ENCODE data around the gene PCSK4. TPM values are rescaled to one million over a fixed set of nuclear protein-coding genes. Genes with fewer than 3 reads are reported as not detected.

PCSK4 gene
- total and polyA plus RNA-seq, 2 donors (not counting 3 experiments of a cell fraction or from before 2014, with no cell fraction given) = 1.2 to 1.7 TPM

GRCh38 chr19:1437609-1438008 lies 52.5 kb downstream of the PCSK4 start:
- FAIRE-seq (no peak), DNase-seq (ENCODE audit: low read depth, low spot score) (no peak)
- ChIA-PET CTCF (interaction anchor here (0.6 to 1.6 kb wide), 4 partner anchors 23 to 417 kb away, joined by 3 to 7 read pairs (median 3); no protein-coding TSS in a partner anchor), POLR2A (no interaction called here)
- H3K4me3 ChIP-seq (replicated peaks in 1 of 3; ENCODE audit: insufficient read depth in 1 of 3, low read depth in 1 of 3, low read length in 3 of 3) = no peak overlapping the region
- peaks cover 34% of the 10 kb centered on the region for H3K79me2 ChIP-seq (ENCODE audit: control insufficient read depth, insufficient read depth, low read length)
- H3K9me1 ChIP-seq (replicated peaks; ENCODE audit: control insufficient read depth, extremely low read depth, insufficient read depth, low read length) = no peaks in the 10 kb centered on the region
- H3K36me3 ChIP-seq (ENCODE audit: control insufficient read depth in 2 of 2, extremely low read depth in 1 of 2, insufficient read depth in 2 of 2, low read length in 2 of 2) = peaks cover 7 to 42% of the 10 kb centered on the region in 2 experiments
- H3K27ac ChIP-seq (ENCODE audit: insufficient read depth, low read depth, low read length) = no peak overlapping the region
- dilution Hi-C loops (cut with MboI; ENCODE audit: extremely low pct_ligation_motif_present, low sequenced_read_pairs) = no loop called here
- no peaks in the 10 kb centered on the region for H3K27me3 ChIP-seq (ENCODE audit: control insufficient read depth in 2 of 2, insufficient read depth in 2 of 2, low read length in 2 of 2)
- BruUV-seq (replicated peaks) = no TSS peak
- H3K9ac ChIP-seq (replicated peaks; ENCODE audit: extremely low read depth, insufficient read depth, low read length) = no peak overlapping the region
- no peaks in the 10 kb centered on the region for H3K9me3 ChIP-seq (replicated peaks; ENCODE audit: control insufficient read depth, insufficient read depth, low read length)
- no peaks in the 10 kb centered on the region for H4K20me1 ChIP-seq (replicated peaks; ENCODE audit: control insufficient read depth, extremely low read depth, insufficient read depth, low read length)
- peaks cover 6% of the 10 kb centered on the region for H3K4me1 ChIP-seq (ENCODE audit: control insufficient read depth, extremely low read depth, insufficient read depth, low read length)
- TF ChIP-seq POLR2A (IDR thresholded peaks at IDR 0.05; ENCODE audit: low read depth, low read length) (no peak), JUN (IDR thresholded peaks at IDR 0.05; ENCODE audit: borderline replicate concordance, insufficient read depth, insufficient read length, low read depth) (no peak), EZH2 (IDR thresholded peaks at IDR 0.05; ENCODE audit: borderline replicate concordance, low read depth, low read length, severe bottlenecking) (no peak), FOS (IDR thresholded peaks at IDR 0.05; ENCODE audit: borderline replicate concordance, insufficient read depth, low read length) (no peak), GATA2 (IDR thresholded peaks at IDR 0.05; ENCODE audit: insufficient read depth, insufficient read length, low read depth, low read length) (no peak), CTCF (IDR thresholded peaks at IDR 0.05; ENCODE audit: extremely low read depth in 1 of 2, insufficient read depth in 1 of 2, low read depth in 1 of 2, low read length in 2 of 2) (no peak), MYC (IDR thresholded peaks at IDR 0.05; ENCODE audit: low read depth, low read length) (no peak), POLR2AphosphoS5 (IDR thresholded peaks at IDR 0.05; ENCODE audit: insufficient read depth, low read depth, low read length) (no peak)
- TF ChIP-seq, protein P1, sequence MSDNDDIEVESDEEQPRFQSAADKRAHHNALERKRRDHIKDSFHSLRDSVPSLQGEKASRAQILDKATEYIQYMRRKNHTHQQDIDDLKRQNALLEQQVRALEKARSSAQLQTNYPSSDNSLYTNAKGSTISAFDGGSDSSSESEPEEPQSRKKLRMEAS (IDR thresholded peaks at IDR 0.05; ENCODE audit: insufficient read depth, insufficient read length) = no peak
- H2AFZ ChIP-seq (ENCODE audit: low read depth, low read length) = no peak overlapping the region
- no peak overlapping the region for H3K4me2 ChIP-seq (ENCODE audit: insufficient read depth, low read length)
- intact Hi-C loops (cut with micrococcal nuclease) = loop anchor here (1.0 to 2.0 kb wide), 3 partner anchors 23 to 158 kb away; partner anchors contain the start of gene DAZAP1

Measured in endothelial cell of umbilical vein (primary cell).